A172 (cell line): ENCODE data around the gene UNC5C. TPM values are rescaled to one million over a fixed set of nuclear protein-coding genes. Genes with fewer than 3 reads are reported as not detected.

Experiments
- DNase-seq: peaks from one replicate; pipeline ENCODE4 v3.0.0-alpha.2; 2015; ENCODE audit warnings: low spot score
- total RNA-seq: library from RNA; depleted of rRNA; stranded (reverse); fragments of >200 nt; shearing (Covaris generic); gene quantifications from 2 replicates; pipeline ENCODE4 v1.2.3, GENCODE V29; 2014

Gene UNC5C
- total RNA-seq, 1 experiment from 2014 or later = 17.4 TPM

- DNase-seq = peak; percentile 31
These were observed 279.8 kb downstream of the UNC5C start for GRCh38 chr4:95268819-95269565.

- DNase-seq = peak; percentile 62
These were observed 281.7 kb downstream of the UNC5C start for GRCh38 chr4:95267081-95267480.

- no peak for DNase-seq
These were observed 282.7 kb downstream of the UNC5C start for GRCh38 chr4:95265814-95266740.

- no peak for DNase-seq
These were observed 283.9 kb downstream of the UNC5C start for GRCh38 chr4:95264843-95265242.

GRCh38 chr4:95263960-95264359, 284.8 kb downstream of the UNC5C start:
- no peak for DNase-seq

- no peak for DNase-seq
These were observed 285.4 kb downstream of the UNC5C start for GRCh38 chr4:95263391-95263790.

- no peak for DNase-seq
These were observed 292.5 kb downstream of the UNC5C start for GRCh38 chr4:95256108-95256835.

- DNase-seq = peak; percentile 14
These were observed 293.2 kb downstream of the UNC5C start for GRCh38 chr4:95255396-95256107.

GRCh38 chr4:95251568-95251967, 297.2 kb downstream of the UNC5C start:
- DNase-seq = no peak

- no peak for DNase-seq
These were observed 298.1 kb downstream of the UNC5C start for GRCh38 chr4:95250544-95251137.

GRCh38 chr4:95249426-95250021, 299.2 kb downstream of the UNC5C start:
- no peak for DNase-seq

GRCh38 chr4:95248720-95249425, 299.9 kb downstream of the UNC5C start:
- DNase-seq = no peak

- no peak for DNase-seq
These were observed 304.9 kb downstream of the UNC5C start for GRCh38 chr4:95243892-95244291.

- no peak for DNase-seq
These were observed 310.2 kb downstream of the UNC5C start for GRCh38 chr4:95238554-95238953.

- DNase-seq = peak; percentile 13
These were observed 316.2 kb downstream of the UNC5C start for GRCh38 chr4:95232358-95233156.

GRCh38 chr4:95231681-95232080, 317.1 kb downstream of the UNC5C start:
- DNase-seq = peak; percentile 39

GRCh38 chr4:95225849-95226248, 322.9 kb downstream of the UNC5C start:
- no peak for DNase-seq

- no peak for DNase-seq
These were observed 324.4 kb downstream of the UNC5C start for GRCh38 chr4:95224402-95224801.
